Esophagus (tissue), 2 donors: ENCODE results near the gene TNFRSF13B. TPM values are rescaled to one million over a fixed set of nuclear protein-coding genes. Genes with fewer than 3 reads are reported as not detected.
"Not testable (repeated sequence)": the region's sequence is repeated elsewhere in the genome, so short reads cannot be mapped to it uniquely, and the experiment has no call there.

Source experiments
- H3K27ac ChIP-seq, 2 donors: one replicate each; pipeline ENCODE4 v1.5.1; 2013; ENCODE audit warnings: low read depth in 2 of 2, mild to moderate bottlenecking in 2 of 2, inconsistent platforms in 1 of 2, low read length in 1 of 2, moderate library complexity in 1 of 2
- H3K27me3 ChIP-seq, 2 donors: one replicate each; pipeline ENCODE4 v1.6.1; 2013; ENCODE audit warnings: low read length in 2 of 2, control low read depth in 1 of 2, mild to moderate bottlenecking in 1 of 2; ENCODE audit not compliant: insufficient read depth in 2 of 2, control insufficient read depth in 1 of 2
- H3K36me3 ChIP-seq, 2 donors: one replicate each; pipeline ENCODE4 v1.6.1; 2013; ENCODE audit warnings: low read length in 1 of 2; ENCODE audit not compliant: control insufficient read depth in 2 of 2, insufficient read depth in 2 of 2
- H3K4me1 ChIP-seq, 2 donors: one replicate each; pipeline ENCODE4 v1.6.1; 2013; ENCODE audit warnings: low read length in 1 of 2; ENCODE audit not compliant: control insufficient read depth in 2 of 2, insufficient read depth in 2 of 2
- H3K4me3 ChIP-seq, 2 donors: one replicate each; pipeline ENCODE4 v1.5.1; 2013; ENCODE audit warnings: low read length in 2 of 2, mild to moderate bottlenecking in 2 of 2, low read depth in 1 of 2, moderate library complexity in 1 of 2
- H3K9me3 ChIP-seq, 2 donors: one replicate each; pipeline ENCODE4 v1.6.1; 2013; ENCODE audit warnings: mild to moderate bottlenecking in 2 of 2, low read depth in 1 of 2, low read length in 1 of 2, moderate library complexity in 1 of 2; ENCODE audit not compliant: control insufficient read depth in 2 of 2, insufficient read depth in 1 of 2
- WGBS, 2 donors: extraction: QIAGEN DNeasy Blood & Tissue Kit; methylation state at CpG; one replicate each; pipeline ENCODE4 v1.1.7; 2013; 5-methylcytosine and 5-hydroxymethylcytosine counted together
- polyA plus RNA-seq, 2 donors: library from polyadenylated mRNA; stranded (reverse); fragments of 200-250 nt; gene quantifications; one replicate each; pipeline ENCODE4 v1.2.3, GENCODE V29; 2013
- donor health status: healthy with polysubstance abuse.
- donor health status: Bipolar disorder and iron deficiency.

TNFRSF13B gene
- polyA plus RNA-seq, 2 donors = 0.14 to 0.29 TPM

DNA sequence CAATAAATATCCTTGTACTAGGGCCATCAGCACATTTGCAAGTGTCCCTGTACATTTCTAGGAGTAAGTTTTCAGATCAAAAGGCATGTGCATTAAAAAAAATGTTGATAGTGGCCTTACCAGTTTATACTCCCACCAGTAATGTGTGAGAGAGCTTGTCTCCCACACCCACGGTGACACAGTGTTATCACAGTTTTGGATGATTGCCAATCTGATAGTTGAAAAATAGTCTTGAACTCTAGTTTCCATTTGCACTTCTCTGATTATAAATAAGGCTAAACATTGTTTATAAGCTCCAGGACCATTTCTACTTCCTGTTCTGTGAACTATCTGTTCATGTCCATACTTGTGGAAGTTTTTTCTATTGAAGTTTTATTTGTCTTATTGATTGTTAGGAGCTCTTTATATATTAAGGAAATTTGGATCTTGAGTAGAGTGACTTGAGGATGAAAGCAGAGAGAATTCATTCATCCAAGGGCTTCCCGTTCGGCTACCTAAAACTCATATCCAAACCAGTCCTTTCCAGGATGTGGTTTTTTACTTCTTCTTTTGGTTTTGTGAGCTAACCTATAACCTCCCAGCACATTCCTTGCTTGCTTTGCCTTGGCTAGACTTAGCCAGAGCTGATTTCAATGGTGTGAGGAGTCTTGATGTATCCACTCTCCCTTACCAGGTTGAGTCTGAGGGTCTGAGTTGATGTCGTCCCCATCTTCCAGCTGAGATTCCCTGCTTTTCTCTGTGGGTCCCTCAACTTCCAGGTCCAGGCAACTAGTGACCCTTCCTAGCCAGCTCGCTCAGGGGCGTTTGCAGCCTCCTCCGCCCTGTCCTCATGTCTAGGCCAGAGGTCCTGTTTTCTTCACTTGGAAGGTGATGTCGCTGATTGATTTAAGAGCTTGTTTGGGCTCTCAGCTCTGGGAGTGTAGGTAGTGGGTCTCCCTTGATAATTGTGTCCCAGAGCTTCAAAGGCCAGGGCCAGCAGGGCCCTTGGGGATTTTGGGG, 44.6 kb upstream of the TNFRSF13B start:
- not testable (repeated sequence) for H3K9me3 ChIP-seq, H3K4me3 ChIP-seq, H3K36me3 ChIP-seq, H3K27me3 ChIP-seq, H3K27ac ChIP-seq
- peaks cover 3 to 23% of the 10 kb centered on the region in 2 donors for H3K4me1 ChIP-seq
- 81 to 82% methylated on average over 8 of the region's 8 CpGs for WGBS, 2 donors

DNA sequence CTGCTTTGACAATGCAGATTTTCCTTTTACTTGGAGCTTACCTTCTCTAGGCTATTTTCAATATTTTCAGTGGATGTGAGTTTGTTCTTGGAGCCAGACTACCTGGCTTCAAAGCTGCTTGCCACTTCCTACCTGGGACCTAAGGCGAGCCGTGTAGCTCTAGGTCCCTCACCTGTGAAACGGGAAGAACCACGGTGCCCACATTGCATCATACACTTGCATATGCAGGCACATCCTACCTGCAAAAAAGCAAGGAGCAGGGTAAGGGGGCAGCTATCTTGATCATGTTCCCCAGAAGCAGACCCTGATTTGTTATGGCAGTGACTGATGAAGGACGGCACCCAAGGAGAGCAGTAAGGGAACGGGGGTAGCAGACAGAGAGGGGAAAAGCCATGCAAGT, 43.3 kb upstream of the TNFRSF13B start:
- no peaks in the 10 kb centered on the region for H3K27me3 ChIP-seq
- no peaks in the 10 kb centered on the region for H3K9me3 ChIP-seq
- no peaks in the 10 kb centered on the region for H3K36me3 ChIP-seq
- peak overlapping the region in 1 of 2 donors; percentile 3 for H3K27ac ChIP-seq
- peaks cover 3 to 23% of the 10 kb centered on the region in 2 donors for H3K4me1 ChIP-seq
- 72 to 87% methylated on average over 6 of the region's 6 CpGs for WGBS, 2 donors
- H3K4me3 ChIP-seq = no peak overlapping the region

DNA sequence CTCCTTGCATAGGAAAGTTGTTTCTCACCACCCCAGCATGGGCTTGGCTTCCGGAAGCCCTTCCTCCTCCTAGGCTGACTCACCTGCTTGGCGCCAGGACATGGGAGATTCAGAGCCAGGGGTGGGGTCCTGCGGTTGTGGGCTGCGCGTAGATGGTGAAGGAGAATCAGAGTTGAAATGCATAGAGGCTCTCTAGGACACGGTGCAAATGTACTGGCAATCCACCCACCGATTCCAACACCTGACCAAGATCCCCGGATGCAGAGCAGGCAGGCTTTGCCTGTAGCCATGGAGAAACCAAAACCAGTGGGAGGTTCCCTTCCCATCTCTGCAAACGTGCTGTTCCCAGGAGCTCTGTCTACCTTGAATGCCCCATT, 42.8 kb upstream of the TNFRSF13B start:
- not testable (repeated sequence) for H3K36me3 ChIP-seq, H3K27ac ChIP-seq, H3K4me3 ChIP-seq, H3K27me3 ChIP-seq, H3K9me3 ChIP-seq
- 51 to 70% methylated on average over 9 of the region's 9 CpGs for WGBS, 2 donors
- H3K4me1 ChIP-seq = peaks cover 3 to 23% of the 10 kb centered on the region in 2 donors

DNA sequence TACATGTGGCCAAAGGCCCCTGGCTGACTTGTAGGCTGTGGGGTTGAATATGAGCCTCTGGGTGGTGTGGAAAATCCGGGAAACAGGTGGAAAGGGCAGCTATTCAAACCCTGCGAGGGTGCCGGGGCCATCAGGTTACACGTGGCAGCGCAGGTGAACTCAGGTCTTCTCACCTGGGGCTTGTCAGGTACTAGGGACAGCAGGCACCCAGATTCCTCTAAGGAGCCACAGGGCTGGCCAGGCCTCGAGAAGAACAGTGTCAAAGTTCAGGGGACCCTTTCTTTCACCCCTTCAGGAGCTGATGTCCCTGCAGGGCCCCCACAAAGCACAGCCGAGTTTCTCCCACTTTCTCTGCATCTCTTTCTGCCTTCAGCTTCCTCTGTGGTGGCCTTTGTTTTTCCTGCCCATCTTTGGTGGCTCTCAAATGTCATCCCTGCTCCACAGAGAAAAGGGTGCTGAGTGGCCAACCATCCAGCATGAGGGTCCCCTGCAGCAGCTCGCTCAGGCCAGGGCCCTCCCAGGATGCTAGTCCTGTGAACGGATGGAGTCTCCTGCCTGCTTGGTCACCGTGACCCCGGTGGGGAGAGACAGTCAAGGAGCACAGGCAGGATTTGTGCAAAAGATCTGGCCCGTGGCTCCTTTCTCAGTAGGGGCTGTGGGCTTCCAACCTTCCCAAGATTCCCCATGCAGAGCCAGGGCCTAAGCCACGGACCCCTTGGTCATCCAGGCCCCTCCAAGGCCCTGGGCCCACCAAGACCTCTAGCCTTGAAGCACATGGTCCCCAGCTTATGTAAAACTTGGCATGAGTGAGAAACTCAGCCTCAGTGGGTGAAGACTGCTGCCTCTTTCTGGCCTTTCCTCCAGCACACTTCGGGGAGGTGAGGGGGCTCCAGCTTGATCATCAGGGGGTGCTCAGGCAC, 42.2 kb upstream of the TNFRSF13B start:
- H3K9me3 ChIP-seq, H3K27ac ChIP-seq, H3K36me3 ChIP-seq, H3K4me3 ChIP-seq, H3K27me3 ChIP-seq: not testable (repeated sequence)
- 84 to 90% methylated on average over 12 to 14 of the region's 14 CpGs for WGBS, 2 donors
- H3K4me1 ChIP-seq = peaks cover 3 to 19% of the 10 kb centered on the region in 2 donors

DNA sequence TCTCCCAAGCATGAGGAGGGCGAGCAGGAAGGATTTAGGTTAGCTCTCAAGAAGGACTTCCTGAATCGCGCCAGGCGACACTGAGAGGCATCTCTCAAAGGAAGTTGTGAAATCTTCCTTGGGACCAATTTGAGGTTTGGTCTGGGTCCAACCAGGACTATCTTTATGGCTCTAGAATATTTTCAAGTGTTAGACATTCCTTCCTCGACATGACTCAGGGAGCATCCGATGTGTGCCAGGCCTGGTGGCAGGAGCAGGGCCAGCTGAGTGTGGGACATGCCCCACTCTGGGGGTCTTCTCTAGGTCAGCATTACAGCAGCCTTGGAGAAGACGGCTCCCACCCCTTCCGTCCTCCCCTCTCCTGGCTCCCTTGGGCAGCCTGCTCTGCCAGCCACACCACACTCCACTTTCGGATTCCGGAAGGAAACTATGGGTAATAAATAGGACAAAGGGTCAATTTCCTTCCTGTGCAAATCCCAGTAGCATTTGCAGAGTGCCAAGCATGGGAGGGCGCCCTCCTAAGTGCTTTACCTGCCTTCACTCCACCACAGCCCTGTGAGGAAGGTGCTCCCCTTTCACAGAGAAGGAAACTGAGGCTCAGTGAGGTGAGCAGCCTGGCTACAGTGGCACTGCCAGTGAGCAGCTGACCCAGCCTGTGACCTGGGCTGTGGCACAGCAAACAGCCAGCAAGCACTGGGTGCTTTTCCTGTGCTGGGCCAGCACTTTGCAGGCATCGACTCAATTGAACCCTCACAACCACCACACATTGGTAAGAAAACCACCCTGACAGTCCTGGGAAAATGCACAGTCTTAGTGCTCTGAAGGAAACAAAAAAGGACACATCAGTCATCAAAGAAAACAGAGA, 39.4 kb upstream of the TNFRSF13B start:
- H3K9me3 ChIP-seq, H3K4me1 ChIP-seq, H3K36me3 ChIP-seq, H3K4me3 ChIP-seq, H3K27me3 ChIP-seq: not testable (repeated sequence)
- H3K27ac ChIP-seq = peak overlapping the region in 1 of 2 donors; percentile 68
- 28 to 33% methylated on average over 5 to 6 of the region's 12 CpGs for WGBS, 2 donors

DNA sequence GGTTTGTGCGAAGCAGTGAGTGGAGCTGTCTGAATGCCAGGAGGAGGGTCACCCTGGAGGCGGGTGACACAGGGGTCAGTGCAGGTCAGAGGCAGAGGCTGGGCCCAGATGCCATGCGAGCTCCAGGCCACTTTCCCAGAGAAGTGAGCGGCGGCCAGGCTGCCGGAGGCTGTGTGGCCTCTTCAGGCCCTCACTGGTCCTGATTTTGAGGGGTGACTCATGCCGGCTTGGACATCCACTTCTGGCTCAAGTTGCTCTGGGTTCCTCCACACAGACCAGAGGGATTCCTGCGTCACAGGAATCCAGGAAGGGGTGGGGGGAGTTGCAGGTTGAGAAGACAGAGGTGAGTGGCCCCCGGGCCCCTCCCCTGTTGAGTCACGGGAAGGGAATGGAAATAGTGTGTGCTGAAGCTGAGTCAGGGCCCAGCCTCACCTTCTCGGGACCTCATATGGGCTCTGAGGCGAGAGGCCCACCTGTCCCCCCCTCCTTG, 38.7 kb upstream of the TNFRSF13B start:
- H3K27me3 ChIP-seq, H3K27ac ChIP-seq, H3K9me3 ChIP-seq, H3K4me1 ChIP-seq, H3K36me3 ChIP-seq, H3K4me3 ChIP-seq: not testable (repeated sequence)
- 49% methylated on average over 4 to 5 of the region's 12 CpGs for WGBS, 2 donors

DNA sequence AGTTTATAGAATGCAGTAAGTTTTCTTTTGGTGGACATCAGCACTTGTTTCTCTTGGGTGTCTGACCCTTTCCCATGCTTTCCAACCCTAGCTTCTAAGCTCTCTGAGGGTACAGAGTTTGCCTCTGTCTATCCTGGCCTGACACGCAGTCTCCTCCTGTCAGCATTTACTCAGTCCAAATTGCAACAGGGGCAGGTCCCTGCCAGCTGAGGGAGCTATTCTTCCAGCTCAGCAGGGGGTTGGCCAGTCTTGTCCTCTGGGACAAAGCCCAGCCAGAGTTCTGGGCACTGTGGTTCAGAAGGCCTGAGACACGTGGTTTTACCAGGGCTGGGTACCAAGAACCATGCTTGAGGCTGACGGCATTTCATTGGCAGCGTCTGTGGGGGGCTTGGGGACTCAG, 38.1 kb upstream of the TNFRSF13B start:
- H3K36me3 ChIP-seq, H3K27ac ChIP-seq, H3K4me3 ChIP-seq, H3K4me1 ChIP-seq, H3K27me3 ChIP-seq, H3K9me3 ChIP-seq: not testable (repeated sequence)
- 73 to 74% methylated on average over 1 of the region's 4 CpGs for WGBS, 2 donors

DNA sequence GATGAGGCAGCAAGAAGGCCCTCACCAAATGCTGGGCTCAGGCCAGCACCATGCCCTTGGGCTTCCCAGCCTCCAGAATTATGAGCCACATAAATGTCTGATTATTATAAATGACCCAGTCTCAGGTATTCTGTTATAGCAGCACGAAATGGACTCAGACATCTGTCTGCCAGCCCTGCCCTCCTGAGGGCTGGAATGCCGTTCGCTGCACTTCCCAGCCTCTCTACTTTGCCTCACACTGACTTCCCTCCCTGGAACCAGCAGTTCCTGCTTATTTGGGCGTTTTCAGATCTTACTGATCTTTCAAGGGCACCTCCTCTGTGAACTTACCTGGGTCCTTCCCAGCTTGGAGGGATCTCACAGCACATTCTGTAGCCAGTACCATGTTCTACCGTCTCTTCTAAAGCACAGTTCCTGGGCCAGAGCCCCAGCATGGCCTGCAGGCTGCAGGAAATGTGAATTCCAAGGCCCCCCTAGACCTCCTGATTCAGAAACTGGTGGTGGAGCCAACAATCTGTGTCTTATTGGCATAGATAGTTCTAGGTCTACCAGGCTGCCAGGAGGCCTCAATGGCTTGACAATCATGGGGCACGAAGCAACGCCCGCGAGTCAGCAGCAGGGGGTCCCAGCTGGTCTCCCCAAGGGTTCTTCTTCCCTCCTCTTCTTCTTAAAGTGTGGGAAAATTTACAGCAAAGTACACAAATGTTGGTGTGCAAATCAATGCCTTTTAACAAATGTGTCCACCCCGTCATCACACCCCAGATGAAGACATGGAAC, 36.9 kb upstream of the TNFRSF13B start:
- H3K27ac ChIP-seq, H3K4me1 ChIP-seq, H3K36me3 ChIP-seq, H3K27me3 ChIP-seq, H3K9me3 ChIP-seq, H3K4me3 ChIP-seq: not testable (repeated sequence)
- 76 to 79% methylated on average over 10 of the region's 10 CpGs for whole genome bisulfite sequencing, 2 donors
